Measurements from ENCODE around the gene HABP4. TPM values are rescaled to one million over a fixed set of nuclear protein-coding genes. Genes with fewer than 3 reads are reported as not detected.

The HABP4 gene
- total and polyA plus RNA-seq, 5 donors: 17.1 to 21.7 (median 19.4) TPM

DNA sequence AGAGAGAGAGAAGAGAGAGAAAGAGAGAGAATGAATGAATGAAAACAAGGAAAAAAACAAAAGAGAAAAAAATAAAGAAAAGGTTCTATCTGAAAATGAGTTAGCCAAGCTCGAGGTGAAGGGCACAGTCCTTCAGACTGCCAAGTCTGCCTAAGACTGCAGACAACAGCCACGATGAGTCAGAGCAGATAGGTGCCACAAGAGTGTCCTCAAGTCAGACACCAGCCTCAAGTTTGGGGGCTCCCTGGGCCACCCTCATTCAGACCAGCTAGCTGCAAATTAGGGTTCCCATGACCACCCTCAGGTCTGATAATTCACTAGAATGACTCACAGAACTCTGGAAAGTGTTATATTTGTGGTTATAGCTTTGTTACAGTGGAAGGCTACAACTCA, 13.9 kb upstream of the HABP4 start:
- no peaks in the 10 kb centered on the region for H3K27me3 ChIP-seq (ENCODE audit: control insufficient read depth, insufficient read depth)
- no peaks in the 10 kb centered on the region for H3K9me3 ChIP-seq (ENCODE audit: control insufficient read depth, low read length)
- no peak overlapping the region for H3K27ac ChIP-seq (ENCODE audit: low read length)
- DNase-seq (no peak), ATAC-seq (no peak)
- intact Hi-C loops (cut with DNase I): no loop called here
- no peaks in the 10 kb centered on the region for H3K4me1 ChIP-seq (ENCODE audit: control insufficient read depth, insufficient read depth, low read length)
- no peak overlapping the region for H3K4me3 ChIP-seq (ENCODE audit: low read length)
- WGBS: 80% methylated on average over 2 of the region's 2 CpGs

DNA sequence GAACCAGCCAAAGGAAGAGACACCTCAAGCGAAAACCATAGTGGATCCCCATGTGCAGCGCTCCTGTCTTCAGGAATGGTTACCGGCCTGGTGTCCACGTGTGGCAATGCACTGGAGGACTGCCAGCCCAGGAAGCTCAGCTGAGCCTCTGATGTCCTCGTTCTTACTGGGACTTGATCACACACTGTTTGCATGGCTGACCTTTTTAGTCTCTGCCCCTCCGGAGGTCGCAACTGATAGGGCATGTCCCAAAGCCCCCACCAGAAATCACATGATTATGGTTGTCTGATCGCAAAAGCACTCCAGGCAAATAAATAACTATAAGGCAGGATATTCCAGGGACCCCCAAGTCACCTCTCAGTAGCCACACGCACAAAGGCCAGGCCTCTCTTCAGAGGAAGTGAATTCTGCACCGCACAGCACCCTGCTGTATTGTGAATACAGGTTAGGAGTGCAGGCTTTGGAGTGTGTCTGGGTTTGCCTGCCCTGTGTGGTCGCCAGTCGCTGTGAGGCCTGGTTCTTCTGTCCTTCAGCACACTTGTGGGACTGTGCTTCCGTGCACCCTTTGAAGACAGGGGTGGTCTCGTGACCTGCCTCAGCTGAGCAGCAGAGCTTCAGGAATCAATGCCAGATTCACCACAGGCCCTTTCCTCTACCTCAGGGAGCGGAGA, 13.4 kb upstream of the HABP4 start:
- intact Hi-C loops (cut with DNase I): no loop called here
- ATAC-seq: no peak

DNA sequence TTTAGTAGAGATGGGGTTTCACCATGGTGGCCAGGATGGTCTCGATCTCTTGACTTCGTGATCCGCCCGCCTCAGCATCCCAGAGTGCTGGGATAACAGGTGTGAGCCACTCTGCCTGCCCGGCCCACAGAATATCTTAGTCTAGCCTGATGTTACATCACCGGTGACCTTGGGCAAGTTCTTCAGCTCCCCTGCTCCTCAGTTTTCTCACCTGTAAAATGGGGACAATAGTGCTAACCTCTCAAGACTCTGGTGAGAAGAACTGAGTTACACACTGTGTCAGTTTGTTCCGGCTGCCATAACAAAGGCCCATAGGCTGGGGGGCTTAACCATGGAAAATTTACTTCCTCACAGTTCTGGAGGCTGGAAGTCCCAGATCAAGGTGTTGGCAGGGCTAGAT, 12.5 kb upstream of the HABP4 start:
- DNase-seq: no peak
- 99% methylated on average over 7 of the region's 7 CpGs for WGBS

More for the DNA sequence above, 13.4 kb upstream of the HABP4 start:
- WGBS: 84% methylated on average over 15 of the region's 15 CpGs
- H3K4me3 ChIP-seq (ENCODE audit: low read length): no peak overlapping the region
- DNase-seq: peak in 1 of 3 donors; percentile 41
- no peaks in the 10 kb centered on the region for H3K27me3 ChIP-seq (ENCODE audit: control insufficient read depth, insufficient read depth)
- no peaks in the 10 kb centered on the region for H3K4me1 ChIP-seq (ENCODE audit: control insufficient read depth, insufficient read depth, low read length)
- no peaks in the 10 kb centered on the region for H3K9me3 ChIP-seq (ENCODE audit: control insufficient read depth, low read length)
- no peak overlapping the region for H3K27ac ChIP-seq (ENCODE audit: low read length)

DNA sequence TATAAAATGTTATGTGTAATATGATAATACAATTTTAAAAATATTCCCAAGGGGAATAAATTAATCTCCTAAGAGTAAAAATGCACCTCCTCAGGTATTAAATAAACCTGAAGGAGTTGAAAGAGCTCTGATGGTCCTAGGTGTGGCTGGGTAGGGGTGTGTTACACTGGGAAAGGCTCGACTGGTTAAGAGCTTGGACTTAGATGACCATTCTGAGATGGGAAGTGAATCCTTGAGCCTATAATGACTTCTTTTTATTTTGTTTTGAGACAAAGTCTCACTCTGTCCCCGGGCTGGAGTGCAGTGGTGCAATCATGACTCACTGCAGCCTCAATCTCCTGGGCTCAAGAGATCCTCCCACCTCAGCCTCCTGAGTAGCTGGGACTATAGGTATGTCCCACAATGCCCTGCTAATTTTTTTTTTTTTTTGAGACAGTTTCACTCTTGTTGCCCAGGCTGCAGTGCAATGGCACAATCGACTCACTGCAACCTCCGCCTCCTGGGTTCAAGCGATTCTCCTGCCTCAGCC, 9.2 kb upstream of the HABP4 start:
- intact Hi-C loops (cut with DNase I): loop anchor here in 1 of 4 donors (10.0 kb wide), 1 partner anchor 224 kb away; no protein-coding TSS in a partner anchor
- Histone ChIP-seq H3K9me3 (ENCODE audit: control insufficient read depth, low read length) (no peaks in the 10 kb centered on the region), H3K27me3 (ENCODE audit: control insufficient read depth, insufficient read depth) (no peaks in the 10 kb centered on the region), H3K27ac (ENCODE audit: low read length) (no peak overlapping the region), H3K4me1 (ENCODE audit: control insufficient read depth, insufficient read depth, low read length) (no peaks in the 10 kb centered on the region), H3K4me3 (ENCODE audit: low read length) (no peak overlapping the region)
- DNase-seq (no peak), ATAC-seq (no peak)
- 98% methylated on average over 5 of the region's 5 CpGs for WGBS

More for the DNA sequence above, 12.5 kb upstream of the HABP4 start:
- H3K27me3 ChIP-seq (ENCODE audit: control insufficient read depth, insufficient read depth): no peaks in the 10 kb centered on the region
- no peak for ATAC-seq
- no peak overlapping the region for H3K4me3 ChIP-seq (ENCODE audit: low read length)
- H3K27ac ChIP-seq (ENCODE audit: low read length): no peak overlapping the region
- no peaks in the 10 kb centered on the region for H3K4me1 ChIP-seq (ENCODE audit: control insufficient read depth, insufficient read depth, low read length)
- no peaks in the 10 kb centered on the region for H3K9me3 ChIP-seq (ENCODE audit: control insufficient read depth, low read length)
- intact Hi-C loops (cut with DNase I): no loop called here

DNA sequence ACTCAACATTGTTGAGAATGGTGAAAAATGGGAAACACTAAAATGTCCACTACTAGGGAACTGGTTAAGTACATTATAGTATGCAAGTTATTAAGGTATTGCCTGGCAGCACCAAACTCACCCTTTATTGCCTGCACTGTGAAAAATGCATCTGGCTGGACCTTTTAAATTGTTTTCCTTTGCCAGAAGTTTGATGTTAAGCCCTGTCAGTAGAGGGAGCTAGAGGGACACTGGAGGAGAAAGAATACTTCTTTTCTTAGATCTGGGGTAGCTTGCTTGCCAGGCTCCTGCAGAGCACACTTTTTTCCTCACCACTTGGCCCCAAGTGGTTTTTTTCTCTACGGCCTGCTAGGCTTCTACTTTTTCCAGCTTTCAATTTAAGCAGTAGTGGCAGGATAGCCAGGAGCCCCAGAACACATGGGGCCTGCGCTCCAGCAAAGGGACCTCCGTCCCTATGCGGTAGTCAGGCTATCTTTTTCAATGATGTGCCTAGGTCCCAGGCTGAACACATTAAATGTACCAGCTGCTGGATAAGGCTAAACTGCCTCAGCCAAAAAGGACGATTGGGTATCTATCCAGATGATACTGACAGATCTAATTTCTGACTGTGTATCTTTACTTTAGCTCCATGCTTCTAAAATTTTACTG, 8.0 kb upstream of the HABP4 start:
- WGBS: 83% methylated on average over 5 of the region's 5 CpGs
- ATAC-seq (no peak), DNase-seq (no peak)
- no peaks in the 10 kb centered on the region for H3K9me3 ChIP-seq (ENCODE audit: control insufficient read depth, low read length)
- H3K4me1 ChIP-seq (ENCODE audit: control insufficient read depth, insufficient read depth, low read length): no peaks in the 10 kb centered on the region
- intact Hi-C loops (cut with DNase I): loop anchor here in 1 of 4 donors (10.0 kb wide), 1 partner anchor 223 kb away; no protein-coding TSS in a partner anchor
- H3K4me3 ChIP-seq (ENCODE audit: low read length): no peak overlapping the region
- no peak overlapping the region for H3K27ac ChIP-seq (ENCODE audit: low read length)
- H3K27me3 ChIP-seq (ENCODE audit: control insufficient read depth, insufficient read depth): no peaks in the 10 kb centered on the region

DNA sequence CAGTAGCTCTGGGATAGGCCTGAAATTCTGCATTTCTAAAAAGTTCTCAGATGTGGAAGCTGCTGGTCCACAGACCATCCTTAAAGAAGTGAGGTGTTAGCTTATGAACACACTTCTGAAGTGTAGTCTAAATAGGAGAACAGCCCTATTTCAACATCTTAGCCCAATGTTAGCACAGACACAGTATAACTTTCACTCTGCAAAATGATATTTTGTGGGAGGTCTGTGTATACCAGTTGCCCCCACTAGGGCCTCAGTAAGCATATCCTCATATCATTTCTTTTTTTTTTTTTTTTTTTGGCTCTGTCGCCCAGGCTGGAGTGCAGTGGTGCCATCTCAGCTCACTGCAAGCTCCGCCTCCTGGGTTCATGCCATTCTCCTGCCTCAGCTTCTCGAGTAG, 7.5 kb upstream of the HABP4 start:
- H3K27me3 ChIP-seq (ENCODE audit: control insufficient read depth, insufficient read depth): no peaks in the 10 kb centered on the region
- no peaks in the 10 kb centered on the region for H3K4me1 ChIP-seq (ENCODE audit: control insufficient read depth, insufficient read depth, low read length)
- WGBS: 84% methylated on average over 3 of the region's 3 CpGs
- H3K4me3 ChIP-seq (ENCODE audit: low read length): no peak overlapping the region
- DNase-seq (no peak), ATAC-seq (no peak)
- H3K27ac ChIP-seq (ENCODE audit: low read length): no peak overlapping the region
- H3K9me3 ChIP-seq (ENCODE audit: control insufficient read depth, low read length): no peaks in the 10 kb centered on the region
- intact Hi-C loops (cut with DNase I): loop anchor here in 1 of 4 donors (10.0 kb wide), 1 partner anchor 222 kb away; no protein-coding TSS in a partner anchor

DNA sequence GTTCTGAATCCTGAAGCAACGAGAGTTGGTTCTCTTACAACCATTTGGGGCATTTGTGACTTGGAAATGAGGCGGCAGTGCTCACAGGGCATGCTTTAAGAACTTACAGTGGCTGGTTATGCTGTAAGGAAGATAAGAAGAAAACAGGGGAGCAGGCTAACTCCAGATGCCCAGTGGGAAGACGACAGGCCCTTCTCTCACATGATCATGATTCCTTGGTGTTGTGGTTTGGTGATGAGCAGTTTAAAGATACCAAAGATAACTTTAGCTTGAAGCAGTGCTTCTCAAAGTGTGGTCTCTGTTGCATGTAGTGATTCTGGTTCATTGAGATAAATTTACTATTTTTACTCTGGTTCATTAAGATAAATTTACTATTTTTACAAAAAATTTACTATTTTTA, 2.6 kb upstream of the HABP4 start:
- DNase-seq (no peak), ATAC-seq (no peak)
- Histone ChIP-seq H3K9me3 (ENCODE audit: control insufficient read depth, low read length) (no peaks in the 10 kb centered on the region), H3K27ac (ENCODE audit: low read length) (no peak overlapping the region), H3K4me3 (ENCODE audit: low read length) (no peak overlapping the region), H3K4me1 (ENCODE audit: control insufficient read depth, insufficient read depth, low read length) (no peaks in the 10 kb centered on the region), H3K27me3 (ENCODE audit: control insufficient read depth, insufficient read depth) (no peaks in the 10 kb centered on the region)
- 77% methylated on average over 3 of the region's 3 CpGs for WGBS
- intact Hi-C loops (cut with DNase I): loop anchor here in 1 of 4 donors (10.0 kb wide), 1 partner anchor 217 kb away; no protein-coding TSS in a partner anchor

DNA sequence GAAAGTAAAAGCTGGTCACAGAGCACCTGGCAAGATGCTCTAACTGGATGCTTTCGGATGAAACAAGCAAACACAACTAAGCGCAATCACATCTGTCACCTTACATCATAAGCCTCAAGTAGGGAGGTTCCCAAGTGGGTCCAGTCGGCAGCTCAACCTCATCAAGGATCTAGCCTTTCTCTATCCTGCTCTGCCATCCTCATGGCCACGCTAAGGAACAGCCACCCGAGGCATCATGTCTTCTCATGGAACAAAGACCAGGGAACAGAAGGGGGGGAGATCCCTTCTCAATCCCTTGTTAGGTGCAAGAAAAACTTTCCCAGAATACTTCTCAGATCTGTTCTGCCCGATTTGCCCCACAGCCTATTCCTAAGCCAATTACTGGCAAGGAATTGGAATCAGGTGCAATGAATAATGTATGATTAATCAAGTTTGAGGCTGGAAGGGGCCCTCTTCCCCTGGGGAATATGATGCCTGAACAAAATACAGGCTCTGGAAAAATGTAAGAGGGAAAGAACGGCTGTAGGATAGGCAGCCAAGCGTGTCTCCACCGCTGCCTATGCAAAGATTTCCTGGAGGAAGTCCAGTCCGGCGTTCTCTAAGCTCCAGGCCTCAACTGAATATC, 1.3 kb upstream of the HABP4 start:
- Histone ChIP-seq H3K27ac (ENCODE audit: low read length) (no peak overlapping the region), H3K4me1 (ENCODE audit: control insufficient read depth, insufficient read depth, low read length) (no peaks in the 10 kb centered on the region), H3K9me3 (ENCODE audit: control insufficient read depth, low read length) (no peaks in the 10 kb centered on the region), H3K27me3 (ENCODE audit: control insufficient read depth, insufficient read depth) (no peaks in the 10 kb centered on the region), H3K4me3 (ENCODE audit: low read length) (no peak overlapping the region)
- ATAC-seq: no peak
- no peak for DNase-seq
- intact Hi-C loops (cut with DNase I): loop anchor here in 1 of 4 donors (10.0 kb wide), 1 partner anchor 216 kb away; no protein-coding TSS in a partner anchor
- WGBS: 87% methylated on average over 11 of the region's 11 CpGs

DNA sequence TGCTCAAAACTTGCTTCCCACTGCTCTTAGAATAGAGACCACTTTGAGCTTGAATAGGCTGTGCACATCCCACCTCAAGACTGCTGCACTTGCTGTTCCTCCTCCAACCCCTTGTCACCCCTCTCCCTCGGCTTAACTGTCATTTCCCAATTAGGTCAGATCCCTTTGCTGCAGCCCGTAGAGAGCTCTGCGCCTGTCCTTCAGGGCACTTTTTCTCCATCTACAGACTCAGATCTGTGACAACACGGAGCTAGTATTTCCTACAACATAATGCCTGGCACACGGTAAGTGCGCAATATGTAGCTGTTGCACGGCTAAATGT, 485 bp upstream of the HABP4 start:
- peak; percentile 29 to 40 for ATAC-seq
- intact Hi-C loops (cut with DNase I): loop anchor here in 1 of 4 donors (10.0 kb wide), 1 partner anchor 215 kb away; no protein-coding TSS in a partner anchor
- no peaks in the 10 kb centered on the region for H3K4me1 ChIP-seq (ENCODE audit: control insufficient read depth, insufficient read depth, low read length)
- no peaks in the 10 kb centered on the region for H3K9me3 ChIP-seq (ENCODE audit: control insufficient read depth, low read length)
- H3K4me3 ChIP-seq (ENCODE audit: low read length): peak overlapping the region; percentile 70
- no peak for DNase-seq
- under 1% methylated on average over 7 of the region's 7 CpGs for WGBS
- no peaks in the 10 kb centered on the region for H3K27me3 ChIP-seq (ENCODE audit: control insufficient read depth, insufficient read depth)
- H3K27ac ChIP-seq (ENCODE audit: low read length): peak overlapping the region; percentile 83

DNA sequence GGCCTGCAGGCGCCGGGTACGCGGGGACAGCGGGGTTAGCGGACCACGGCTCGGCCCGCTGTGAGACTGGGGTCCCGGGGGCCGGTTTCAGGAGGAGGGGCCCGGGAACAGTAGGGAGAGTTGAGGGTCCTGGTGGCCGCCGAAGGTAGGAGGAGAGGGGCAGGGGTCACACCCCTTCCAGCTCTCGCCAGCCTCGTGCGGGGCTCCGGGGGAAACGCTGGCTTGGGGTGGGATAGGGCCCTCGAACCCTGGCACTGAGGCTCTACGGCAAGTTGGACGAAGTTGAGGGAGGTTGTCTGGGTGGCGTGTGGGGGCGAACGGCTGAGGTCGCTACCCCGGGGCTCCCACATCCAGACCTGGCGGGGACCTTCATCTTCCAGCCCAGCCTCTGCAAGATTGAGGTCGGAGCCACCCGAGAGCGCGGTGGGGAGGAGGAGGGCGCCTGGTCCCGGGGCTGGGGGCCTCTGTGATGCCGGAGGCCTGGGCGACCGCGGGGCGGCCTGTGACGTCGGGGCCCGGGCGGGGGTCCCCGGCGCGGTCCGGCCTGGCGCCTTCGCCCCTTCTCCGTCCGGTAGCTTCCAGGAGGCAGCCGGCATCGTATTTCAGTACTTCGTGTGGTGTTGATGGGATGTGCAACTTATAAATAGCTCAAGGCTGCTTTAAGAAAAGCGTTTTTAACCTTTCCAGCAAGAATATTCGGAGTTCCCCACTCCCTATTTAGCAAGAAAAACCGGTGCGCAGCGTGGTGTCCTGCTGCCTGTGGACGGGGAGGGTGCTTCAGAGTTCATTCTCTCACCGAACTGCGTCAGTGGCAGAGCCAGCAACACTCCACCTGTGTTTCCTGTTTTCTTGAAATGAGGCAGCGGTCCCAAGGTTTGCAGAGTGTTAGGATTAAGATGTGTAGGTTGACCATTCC, 902 bp downstream of the HABP4 start:
- Histone ChIP-seq H3K4me3 (ENCODE audit: low read length) (peak overlapping the region; percentile 70), H3K9me3 (ENCODE audit: control insufficient read depth, low read length) (no peaks in the 10 kb centered on the region), H3K4me1 (ENCODE audit: control insufficient read depth, insufficient read depth, low read length) (no peaks in the 10 kb centered on the region), H3K27me3 (ENCODE audit: control insufficient read depth, insufficient read depth) (no peaks in the 10 kb centered on the region), H3K27ac (ENCODE audit: low read length) (peak overlapping the region; percentile 89)
- ATAC-seq: peak in 1 of 2 donors; percentile 2
- 1% methylated on average over 63 of the region's 63 CpGs for WGBS
- intact Hi-C loops (cut with DNase I): loop anchor here in 2 of 4 donors (2.0 to 10.0 kb wide), 2 partner anchors 32 to 114 kb away; partner anchors contain the start of gene ZNF367 (in 1 of the 2)
- peak; percentile 29 to 66 (median 59) for DNase-seq

Measured in right cardiac atrium (tissue), 5 donors.